Left lung (tissue), 10 donors: ENCODE measurements around the gene PGGHG. TPM values are rescaled to one million over a fixed set of nuclear protein-coding genes. Genes with fewer than 3 reads are reported as not detected.

Experiments
- ATAC-seq: fragments of 200-7000 bp; cut with Tn5 transposase; one replicate; pipeline ENCODE4 v1.9.1; 2020; ENCODE audit warnings: moderate library complexity
- DNase-seq, 4 donors: peaks; one replicate each; pipeline ENCODE4 v3.0.0-alpha.2; 2013 to 2020
- H3K27ac ChIP-seq, 2 donors: fragments of 200-600 bp; sonication (generic) in 1 of 2; one replicate each; pipeline versions ENCODE4 v1.5.0 to v1.8.0; 2020 to 2021
- H3K27me3 ChIP-seq, 2 donors: fragments of 200-600 bp; sonication (generic) in 1 of 2; one replicate each; pipeline versions ENCODE4 v1.5.0 to v1.8.0; 2020 to 2021
- H3K36me3 ChIP-seq, 2 donors: fragments of 200-600 bp; sonication (generic) in 1 of 2; one replicate each; pipeline versions ENCODE4 v1.5.0 to v1.8.0; 2020 to 2021
- H3K4me1 ChIP-seq, 2 donors: fragments of 200-600 bp; one replicate each; pipeline ENCODE4 v1.8.0; 2021
- H3K4me3 ChIP-seq, 2 donors: fragments of 200-600 bp; sonication (generic) in 1 of 2; one replicate each; pipeline versions ENCODE4 v1.5.0 to v1.8.0; 2020 to 2021; ENCODE audit warnings: mild to moderate bottlenecking in 1 of 2
- H3K9me3 ChIP-seq, 2 donors: fragments of 200-600 bp; sonication (generic) in 1 of 2; one replicate each; pipeline versions ENCODE4 v1.5.0 to v1.8.0; 2020 to 2021
- CTCF ChIP-seq, 2 donors: fragments of 200-600 bp; sonication (generic) in 1 of 2; IDR thresholded peaks; one replicate each; pipeline versions ENCODE4 v1.5.0 to v1.8.0; 2021; ENCODE audit warnings: antibody characterized with exemption in 2 of 2
- intact Hi-C, 2 donors: fragments of 100-400 bp; cut with DNase I; formaldehyde crosslinking; loops; one replicate each; pipeline versions ENCODE4 v1.11.2 to v1.14.2; 2022
- polyA plus RNA-seq, 6 donors: library from polyadenylated mRNA; unstranded; fragments of 120-200 nt; gene quantifications; one replicate each; pipeline ENCODE4 v1.2.1, GENCODE V29; 2013; ENCODE audit not compliant: insufficient read length in 6 of 6
- total RNA-seq, 2 donors: library from RNA; stranded (reverse); fragmentation: NEBNext Ultra II Directional; extraction: Animal tissue kit (Norgen Biotek cat#: 25700); gene quantifications; one replicate each; pipeline ENCODE4 v1.2.1, GENCODE V29; 2021
- donor health status: DM: no; HTN: yes; CAD: no.
- donor health status: DM: no; HTN: no; CAD: no.

The PGGHG gene
- total and polyA plus RNA-seq, 8 donors, result 14.2 to 75.3 (median 21.0) TPM

GRCh38 chr11:297586-298405 is 8.9 kb downstream of the PGGHG start:
- peaks cover 7 to 55% of the 10 kb centered on the region in 2 donors for H3K27me3 ChIP-seq
- H3K27ac ChIP-seq, result no peak overlapping the region
- DNase-seq (peak in 2 of 4 donors; percentile 38 to 63), ATAC-seq (peak; percentile 23)
- no peaks in the 10 kb centered on the region for H3K9me3 ChIP-seq
- intact Hi-C loops, result no loop called here
- TF ChIP-seq CTCF (IDR thresholded peaks at IDR 0.05), result no peak
- peaks cover 0 to 30% of the 10 kb centered on the region in 2 donors for H3K36me3 ChIP-seq
- peaks cover 0 to 16% of the 10 kb centered on the region in 2 donors for H3K4me1 ChIP-seq
- no peak overlapping the region for H3K4me3 ChIP-seq

- TF ChIP-seq CTCF (IDR thresholded peaks at IDR 0.05), result no peak
- peak in 2 of 4 donors; percentile 32 to 72 for DNase-seq
- Histone ChIP-seq H3K4me3 (no peak overlapping the region), H3K27ac (no peak overlapping the region), H3K36me3 (peaks cover 0 to 23% of the 10 kb centered on the region in 2 donors), H3K9me3 (no peaks in the 10 kb centered on the region), H3K4me1 (peaks cover 0 to 16% of the 10 kb centered on the region in 2 donors), H3K27me3 (peaks cover 7 to 55% of the 10 kb centered on the region in 2 donors)
- intact Hi-C loops, result no loop called here
- ATAC-seq, result no peak
Observed at GRCh38 chr11:298406-299065, 9.6 kb downstream of the PGGHG start.

GRCh38 chr11:299081-299891 is 10.4 kb downstream of the PGGHG start, which contains the start of gene IFITM5:
TSS of gene IFITM5 (minus strand) at chr11:299526. CDS start at chr11:299490, 36 bp downstream.
- no peaks in the 10 kb centered on the region for H3K9me3 ChIP-seq
- H3K27me3 ChIP-seq, result peaks cover 7 to 55% of the 10 kb centered on the region in 2 donors
- DNase-seq (peak in 1 of 4 donors; percentile 60), ATAC-seq (no peak)
- H3K27ac ChIP-seq, result no peak within 1 kb of the TSS
- no peak within 1 kb of the TSS for H3K4me3 ChIP-seq
- intact Hi-C loops, result no loop called here
- peaks cover 0 to 17% of the 10 kb centered on the region in 2 donors for H3K4me1 ChIP-seq
- no peak for TF ChIP-seq CTCF (IDR thresholded peaks at IDR 0.05)
- H3K36me3 ChIP-seq, result peaks cover 0 to 15% of the 10 kb centered on the region in 2 donors

- peaks cover 0 to 25% of the 10 kb centered on the region in 2 donors for H3K4me1 ChIP-seq
- DNase-seq, result peak in 2 of 4 donors; percentile 70 to 75
- H3K9me3 ChIP-seq, result no peaks in the 10 kb centered on the region
- no peak for ATAC-seq
- no peak overlapping the region for H3K4me3 ChIP-seq
- peaks cover 0 to 7% of the 10 kb centered on the region in 2 donors for H3K36me3 ChIP-seq
- no peak for TF ChIP-seq CTCF (IDR thresholded peaks at IDR 0.05)
- no peak overlapping the region for H3K27ac ChIP-seq
- intact Hi-C loops, result no loop called here
- peaks cover 7 to 55% of the 10 kb centered on the region in 2 donors for H3K27me3 ChIP-seq
Observed at GRCh38 chr11:299951-300735, 11.2 kb downstream of the PGGHG start.
